Measurements from ENCODE around the gene PLPPR2. TPM values are rescaled to one million over a fixed set of nuclear protein-coding genes. Genes with fewer than 3 reads are reported as not detected.

PLPPR2 gene
- total RNA-seq, 1 experiment from 2014 or later = 19.0 TPM

- Histone ChIP-seq H3K4me1 (ENCODE audit: insufficient read depth, low read length, poor library complexity, severe bottlenecking) (peaks cover 19% of the 10 kb centered on the region), H3K4me3 (ENCODE audit: low read depth, low read length, poor library complexity, severe bottlenecking) (peak overlapping the region; percentile 61), H3K27ac (ENCODE audit: low read depth, low read length, poor library complexity, severe bottlenecking) (no peak overlapping the region), H3K36me3 (ENCODE audit: insufficient read depth, low read length, poor library complexity, severe bottlenecking) (no peaks in the 10 kb centered on the region), H3K9me3 (ENCODE audit: low read depth, low read length, poor library complexity, severe bottlenecking) (no peaks in the 10 kb centered on the region), H3K27me3 (replicated peaks; ENCODE audit: insufficient read depth, low read depth, low read length, poor library complexity) (no peaks in the 10 kb centered on the region)
- TF ChIP-seq CTCF (conservative IDR thresholded peaks at IDR 0.05; ENCODE audit: low read depth, low read length) (no peak), EZH2 (IDR thresholded peaks at IDR 0.05; ENCODE audit: borderline replicate concordance, low read depth, low read length, poor library complexity, severe bottlenecking) (no peak)
- CTCF ChIA-PET = no interaction called here
- POLR2A ChIA-PET (ENCODE audit: low non-redundant PET) = no interaction called here
- intact Hi-C loops (cut with micrococcal nuclease; ENCODE audit: unreplicated experiment) = no loop called here
- no TSS peak for BruUV-seq (replicated peaks)
- peak; percentile 61 for DNase-seq (ENCODE audit: low spot score)
Observed at GRCh38 chr19:11373166-11373884, 18.1 kb downstream of the PLPPR2 start.

DNA sequence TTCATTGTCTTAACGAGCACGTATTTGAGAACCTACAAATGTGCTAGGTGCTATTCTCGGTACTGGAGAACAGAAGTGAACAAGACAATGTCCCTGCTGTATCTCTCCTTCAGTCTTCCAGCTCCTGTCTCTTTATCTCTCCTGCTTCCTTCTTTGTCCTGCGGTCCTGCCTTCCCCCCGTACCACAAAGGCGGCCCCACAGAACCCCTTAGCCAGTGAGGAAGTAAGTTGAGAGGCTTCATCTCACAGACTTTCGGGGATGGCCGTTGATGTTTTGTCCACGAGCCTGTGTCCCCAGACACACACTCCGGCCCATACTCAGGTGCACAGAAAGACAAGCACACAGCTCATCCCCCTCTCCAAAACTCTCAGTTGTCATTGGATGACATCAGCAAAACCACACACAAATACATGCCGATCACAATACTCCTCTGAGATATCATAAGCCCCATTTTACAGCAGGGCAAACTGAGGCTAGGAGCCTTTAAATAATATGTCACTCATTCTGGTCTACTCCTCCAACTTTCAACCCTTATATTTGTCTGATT is 18.7 kb downstream of the PLPPR2 start:
- intact Hi-C loops (cut with micrococcal nuclease; ENCODE audit: unreplicated experiment) = no loop called here
- peak overlapping the region; percentile 61 for H3K4me3 ChIP-seq (ENCODE audit: low read depth, low read length, poor library complexity, severe bottlenecking)
- peaks cover 19% of the 10 kb centered on the region for H3K4me1 ChIP-seq (ENCODE audit: insufficient read depth, low read length, poor library complexity, severe bottlenecking)
- BruUV-seq (replicated peaks) = no TSS peak
- no peak for DNase-seq (ENCODE audit: low spot score)
- H3K27ac ChIP-seq (ENCODE audit: low read depth, low read length, poor library complexity, severe bottlenecking) = no peak overlapping the region
- POLR2A ChIA-PET (ENCODE audit: low non-redundant PET) = no interaction called here
- H3K9me3 ChIP-seq (ENCODE audit: low read depth, low read length, poor library complexity, severe bottlenecking) = no peaks in the 10 kb centered on the region
- TF ChIP-seq CTCF (conservative IDR thresholded peaks at IDR 0.05; ENCODE audit: low read depth, low read length) (no peak), EZH2 (IDR thresholded peaks at IDR 0.05; ENCODE audit: borderline replicate concordance, low read depth, low read length, poor library complexity, severe bottlenecking) (no peak)
- CTCF ChIA-PET = interaction anchor here (1.9 kb wide), 1 partner anchor 80 kb away, joined by 5 read pairs; no protein-coding TSS in a partner anchor
- no peaks in the 10 kb centered on the region for H3K27me3 ChIP-seq (replicated peaks; ENCODE audit: insufficient read depth, low read depth, low read length, poor library complexity)
- no peaks in the 10 kb centered on the region for H3K36me3 ChIP-seq (ENCODE audit: insufficient read depth, low read length, poor library complexity, severe bottlenecking)

- TSS peak; percentile 80 for BruUV-seq (replicated peaks)
- H3K4me3 ChIP-seq (ENCODE audit: low read depth, low read length, poor library complexity, severe bottlenecking) = peak within 1 kb of the TSS; percentile 61
- no peaks in the 10 kb centered on the region for H3K27me3 ChIP-seq (replicated peaks; ENCODE audit: insufficient read depth, low read depth, low read length, poor library complexity)
- H3K27ac ChIP-seq (ENCODE audit: low read depth, low read length, poor library complexity, severe bottlenecking) = peak within 1 kb of the TSS; percentile 94
- peaks cover 19% of the 10 kb centered on the region for H3K4me1 ChIP-seq (ENCODE audit: insufficient read depth, low read length, poor library complexity, severe bottlenecking)
- TF ChIP-seq EZH2 (IDR thresholded peaks at IDR 0.05; ENCODE audit: borderline replicate concordance, low read depth, low read length, poor library complexity, severe bottlenecking) = no peak
- TF ChIP-seq CTCF (conservative IDR thresholded peaks at IDR 0.05; ENCODE audit: low read depth, low read length) = no peak
- H3K36me3 ChIP-seq (ENCODE audit: insufficient read depth, low read length, poor library complexity, severe bottlenecking) = no peaks in the 10 kb centered on the region
- ChIA-PET CTCF (interaction anchor here (0.6 to 1.9 kb wide), 5 partner anchors 29 to 162 kb away, joined by 3 to 5 read pairs (median 4); partner anchors contain the start of genes CCDC159 and TMEM205), POLR2A (ENCODE audit: low non-redundant PET) (interaction anchor here (0.8 kb wide), 1 partner anchor 81 kb away, joined by 4 read pairs; no protein-coding TSS in a partner anchor)
- H3K9me3 ChIP-seq (ENCODE audit: low read depth, low read length, poor library complexity, severe bottlenecking) = no peaks in the 10 kb centered on the region
- intact Hi-C loops (cut with micrococcal nuclease; ENCODE audit: unreplicated experiment) = no loop called here
- peak; percentile 100 for DNase-seq (ENCODE audit: low spot score)
Observed at GRCh38 chr19:11374433-11375142, 19.4 kb downstream of the PLPPR2 start, which contains the start of gene SWSAP1. SWSAP1 (plus strand) TSS chr19:11374666; CDS start chr19:11374681, 15 bp downstream.
